SK-N-SH treated with all-trans-retinoic acid at 6 μM for 48 hours (cell line): ENCODE measurements around the gene SVOPL.

Experiments used
- ATAC-seq: fragments of 200-7000 bp; cut with Tn5 transposase; 3 replicates; pipeline ENCODE4 v1.9.1; 2020; ENCODE audit warnings: mild to moderate bottlenecking, moderate library complexity
- ARNTL ChIP-seq: fragments of 450-650 bp; formaldehyde crosslinking; IDR thresholded peaks from 2 replicates; pipeline ENCODE4 v1.5.0; 2020; ENCODE audit warnings: low read depth, mild to moderate bottlenecking, moderate library complexity, borderline replicate concordance
- BACH2 ChIP-seq: fragments of 250-450 bp; sonication (Bioruptor Pico); IDR thresholded peaks from 2 replicates; pipeline ENCODE4 v1.9.0; 2021; ENCODE audit warnings: mild to moderate bottlenecking, borderline replicate concordance
- CSDC2 ChIP-seq: fragments of 250-450 bp; sonication (Bioruptor Pico); IDR thresholded peaks from 2 replicates; pipeline ENCODE4 v1.5.0; 2020; ENCODE audit warnings: mild to moderate bottlenecking, moderate library complexity
- ESRRG ChIP-seq: fragments of 250-450 bp; sonication (Bioruptor Pico); IDR thresholded peaks from 2 replicates; pipeline ENCODE4 v1.6.1; 2021; ENCODE audit warnings: mild to moderate bottlenecking
- GLIS3 ChIP-seq: fragments of 250-450 bp; sonication (Bioruptor Pico); IDR thresholded peaks from 2 replicates; pipeline ENCODE4 v1.5.0; 2020; ENCODE audit warnings: mild to moderate bottlenecking, moderate library complexity
- ISL1 ChIP-seq: fragments of 250-450 bp; sonication (Bioruptor Pico); IDR thresholded peaks from 2 replicates; pipeline ENCODE4 v2.1.2; 2022; ENCODE audit warnings: mild to moderate bottlenecking, moderate library complexity
- OSR1 ChIP-seq: fragments of 250-450 bp; sonication (Bioruptor Pico); IDR thresholded peaks from 2 replicates; pipeline ENCODE4 v1.8.0; 2022; ENCODE audit warnings: moderate library complexity, mild to moderate bottlenecking, inconsistent platforms
- PPARA ChIP-seq: fragments of 250-450 bp; sonication (Bioruptor Pico); IDR thresholded peaks from 2 replicates; pipeline ENCODE4 v1.5.0; 2020; ENCODE audit warnings: mild to moderate bottlenecking, borderline replicate concordance
- RARB ChIP-seq: fragments of 250-450 bp; sonication (Bioruptor Pico); IDR thresholded peaks from 2 replicates; pipeline ENCODE4 v1.8.0; 2021; ENCODE audit warnings: mild to moderate bottlenecking, moderate library complexity
- SNAI2 ChIP-seq: fragments of 250-450 bp; sonication (Bioruptor Pico); IDR thresholded peaks from 2 replicates; pipeline ENCODE4 v1.5.0; 2020; ENCODE audit warnings: mild to moderate bottlenecking, moderate library complexity
- TCF4 ChIP-seq: fragments of 250-450 bp; sonication (Bioruptor Pico); IDR thresholded peaks from 2 replicates; pipeline ENCODE4 v1.8.0; 2021; ENCODE audit warnings: mild to moderate bottlenecking, moderate library complexity, borderline replicate concordance
- TOX ChIP-seq: fragments of 250-450 bp; sonication (Bioruptor Pico); IDR thresholded peaks from 2 replicates; pipeline ENCODE4 v1.8.0; 2021; ENCODE audit warnings: mild to moderate bottlenecking, moderate library complexity, borderline replicate concordance
- ZC3H10 ChIP-seq: fragments of 250-450 bp; sonication (Bioruptor Pico); IDR thresholded peaks from 2 replicates; pipeline ENCODE4 v1.5.1; 2021; ENCODE audit warnings: mild to moderate bottlenecking, moderate library complexity
- ZFP3 ChIP-seq: fragments of 250-450 bp; sonication (Bioruptor Pico); IDR thresholded peaks from 2 replicates; pipeline ENCODE4 v1.5.0; 2020; ENCODE audit warnings: mild to moderate bottlenecking, moderate library complexity
- ZFP30 ChIP-seq: fragments of 450-650 bp; formaldehyde crosslinking; IDR thresholded peaks from 2 replicates; pipeline ENCODE4 v1.5.0; 2022; ENCODE audit warnings: mild to moderate bottlenecking, moderate library complexity
- ZNF565 ChIP-seq: fragments of 450-650 bp; formaldehyde crosslinking; conservative IDR thresholded peaks from 2 replicates; pipeline ENCODE4 v1.5.0; 2020; ENCODE audit warnings: low read depth, mild to moderate bottlenecking, moderate library complexity
- ZNF70 ChIP-seq: fragments of 450-650 bp; formaldehyde crosslinking; IDR thresholded peaks from 2 replicates; pipeline ENCODE4 v1.5.0; 2020; ENCODE audit warnings: mild to moderate bottlenecking, moderate library complexity
- ZNF8 ChIP-seq: fragments of 450-650 bp; formaldehyde crosslinking; IDR thresholded peaks from 2 replicates; pipeline ENCODE4 v1.5.0; 2020; ENCODE audit warnings: mild to moderate bottlenecking, moderate library complexity
- TF ChIP-seq, protein P1 (sequence below): fragments of 250-450 bp; sonication (Bioruptor Pico); IDR thresholded peaks from 2 replicates; pipeline ENCODE4 v1.8.0; 2021; ENCODE audit warnings: low read depth, mild to moderate bottlenecking, moderate library complexity, borderline replicate concordance
- TF ChIP-seq, protein P2 (sequence below): fragments of 250-450 bp; sonication (Bioruptor Pico); IDR thresholded peaks from 2 replicates; pipeline ENCODE4 v1.8.0; 2020; ENCODE audit warnings: mild to moderate bottlenecking, moderate library complexity, borderline replicate concordance
- TF ChIP-seq, protein P3 (sequence below): fragments of 250-450 bp; sonication (Bioruptor Pico); IDR thresholded peaks from 2 replicates; pipeline ENCODE4 v1.5.0; 2020; ENCODE audit warnings: mild to moderate bottlenecking, moderate library complexity
- TF ChIP-seq, protein P4 (sequence below): fragments of 250-450 bp; sonication (Bioruptor Pico); IDR thresholded peaks from 2 replicates; pipeline ENCODE4 v1.5.1; 2021; ENCODE audit warnings: mild to moderate bottlenecking, moderate library complexity
- TF ChIP-seq, protein P5 (sequence below): fragments of 250-450 bp; sonication (Bioruptor Pico); IDR thresholded peaks from 2 replicates; pipeline ENCODE4 v1.5.1; 2020; ENCODE audit warnings: low read depth, mild to moderate bottlenecking, moderate library complexity

SVOPL gene

DNA sequence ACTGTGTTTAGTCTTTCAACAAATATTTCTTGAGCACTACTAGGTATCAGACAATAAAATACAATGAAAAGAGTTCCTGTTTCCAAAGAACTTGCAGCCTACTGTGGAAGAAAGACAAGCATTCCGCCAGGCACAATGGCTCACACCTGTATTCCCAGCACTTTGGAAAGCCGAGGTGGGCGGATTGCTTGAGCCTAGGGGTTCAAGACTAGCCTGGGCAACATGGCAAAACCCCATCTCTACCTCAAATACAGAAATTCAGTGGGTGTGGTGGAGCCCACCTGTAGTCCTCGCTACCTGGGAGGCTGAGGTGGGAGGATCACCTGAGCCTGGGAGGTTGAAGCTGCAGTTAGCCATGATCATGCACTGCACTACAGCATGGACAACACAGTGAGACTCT, 6.1 kb downstream of the SVOPL start:
- no peak for ATAC-seq
- TF ChIP-seq, protein P1, sequence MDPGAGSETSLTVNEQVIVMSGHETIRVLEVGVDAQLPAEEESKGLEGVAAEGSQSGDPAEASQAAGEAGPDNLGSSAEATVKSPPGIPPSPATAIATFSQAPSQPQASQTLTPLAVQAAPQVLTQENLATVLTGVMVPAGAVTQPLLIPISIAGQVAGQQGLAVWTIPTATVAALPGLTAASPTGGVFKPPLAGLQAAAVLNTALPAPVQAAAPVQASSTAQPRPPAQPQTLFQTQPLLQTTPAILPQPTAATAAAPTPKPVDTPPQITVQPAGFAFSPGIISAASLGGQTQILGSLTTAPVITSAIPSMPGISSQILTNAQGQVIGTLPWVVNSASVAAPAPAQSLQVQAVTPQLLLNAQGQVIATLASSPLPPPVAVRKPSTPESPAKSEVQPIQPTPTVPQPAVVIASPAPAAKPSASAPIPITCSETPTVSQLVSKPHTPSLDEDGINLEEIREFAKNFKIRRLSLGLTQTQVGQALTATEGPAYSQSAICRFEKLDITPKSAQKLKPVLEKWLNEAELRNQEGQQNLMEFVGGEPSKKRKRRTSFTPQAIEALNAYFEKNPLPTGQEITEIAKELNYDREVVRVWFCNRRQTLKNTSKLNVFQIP (CRISPR knock-in tag): no peak
- TF ChIP-seq RARB (CRISPR knock-in tag): no peak
- no peak for TF ChIP-seq ZFP3 (CRISPR knock-in tag)
- TF ChIP-seq SNAI2 (CRISPR knock-in tag): no peak
- no peak for TF ChIP-seq OSR1
- TF ChIP-seq, protein P2, sequence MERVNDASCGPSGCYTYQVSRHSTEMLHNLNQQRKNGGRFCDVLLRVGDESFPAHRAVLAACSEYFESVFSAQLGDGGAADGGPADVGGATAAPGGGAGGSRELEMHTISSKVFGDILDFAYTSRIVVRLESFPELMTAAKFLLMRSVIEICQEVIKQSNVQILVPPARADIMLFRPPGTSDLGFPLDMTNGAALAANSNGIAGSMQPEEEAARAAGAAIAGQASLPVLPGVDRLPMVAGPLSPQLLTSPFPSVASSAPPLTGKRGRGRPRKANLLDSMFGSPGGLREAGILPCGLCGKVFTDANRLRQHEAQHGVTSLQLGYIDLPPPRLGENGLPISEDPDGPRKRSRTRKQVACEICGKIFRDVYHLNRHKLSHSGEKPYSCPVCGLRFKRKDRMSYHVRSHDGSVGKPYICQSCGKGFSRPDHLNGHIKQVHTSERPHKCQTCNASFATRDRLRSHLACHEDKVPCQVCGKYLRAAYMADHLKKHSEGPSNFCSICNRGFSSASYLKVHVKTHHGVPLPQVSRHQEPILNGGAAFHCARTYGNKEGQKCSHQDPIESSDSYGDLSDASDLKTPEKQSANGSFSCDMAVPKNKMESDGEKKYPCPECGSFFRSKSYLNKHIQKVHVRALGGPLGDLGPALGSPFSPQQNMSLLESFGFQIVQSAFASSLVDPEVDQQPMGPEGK (CRISPR knock-in tag): no peak
- TF ChIP-seq TOX (CRISPR knock-in tag): no peak
- TF ChIP-seq, protein P3, sequence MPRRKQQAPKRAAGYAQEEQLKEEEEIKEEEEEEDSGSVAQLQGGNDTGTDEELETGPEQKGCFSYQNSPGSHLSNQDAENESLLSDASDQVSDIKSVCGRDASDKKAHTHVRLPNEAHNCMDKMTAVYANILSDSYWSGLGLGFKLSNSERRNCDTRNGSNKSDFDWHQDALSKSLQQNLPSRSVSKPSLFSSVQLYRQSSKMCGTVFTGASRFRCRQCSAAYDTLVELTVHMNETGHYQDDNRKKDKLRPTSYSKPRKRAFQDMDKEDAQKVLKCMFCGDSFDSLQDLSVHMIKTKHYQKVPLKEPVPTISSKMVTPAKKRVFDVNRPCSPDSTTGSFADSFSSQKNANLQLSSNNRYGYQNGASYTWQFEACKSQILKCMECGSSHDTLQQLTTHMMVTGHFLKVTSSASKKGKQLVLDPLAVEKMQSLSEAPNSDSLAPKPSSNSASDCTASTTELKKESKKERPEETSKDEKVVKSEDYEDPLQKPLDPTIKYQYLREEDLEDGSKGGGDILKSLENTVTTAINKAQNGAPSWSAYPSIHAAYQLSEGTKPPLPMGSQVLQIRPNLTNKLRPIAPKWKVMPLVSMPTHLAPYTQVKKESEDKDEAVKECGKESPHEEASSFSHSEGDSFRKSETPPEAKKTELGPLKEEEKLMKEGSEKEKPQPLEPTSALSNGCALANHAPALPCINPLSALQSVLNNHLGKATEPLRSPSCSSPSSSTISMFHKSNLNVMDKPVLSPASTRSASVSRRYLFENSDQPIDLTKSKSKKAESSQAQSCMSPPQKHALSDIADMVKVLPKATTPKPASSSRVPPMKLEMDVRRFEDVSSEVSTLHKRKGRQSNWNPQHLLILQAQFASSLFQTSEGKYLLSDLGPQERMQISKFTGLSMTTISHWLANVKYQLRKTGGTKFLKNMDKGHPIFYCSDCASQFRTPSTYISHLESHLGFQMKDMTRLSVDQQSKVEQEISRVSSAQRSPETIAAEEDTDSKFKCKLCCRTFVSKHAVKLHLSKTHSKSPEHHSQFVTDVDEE (CRISPR knock-in tag): no peak
- TF ChIP-seq ARNTL (CRISPR knock-in tag): no peak
- TF ChIP-seq CSDC2: no peak
- no peak for TF ChIP-seq ISL1
- TF ChIP-seq ZNF70 (CRISPR knock-in tag): no peak
- TF ChIP-seq BACH2: no peak
- TF ChIP-seq ZC3H10 (CRISPR knock-in tag): no peak
- TF ChIP-seq GLIS3 (CRISPR knock-in tag): no peak

DNA sequence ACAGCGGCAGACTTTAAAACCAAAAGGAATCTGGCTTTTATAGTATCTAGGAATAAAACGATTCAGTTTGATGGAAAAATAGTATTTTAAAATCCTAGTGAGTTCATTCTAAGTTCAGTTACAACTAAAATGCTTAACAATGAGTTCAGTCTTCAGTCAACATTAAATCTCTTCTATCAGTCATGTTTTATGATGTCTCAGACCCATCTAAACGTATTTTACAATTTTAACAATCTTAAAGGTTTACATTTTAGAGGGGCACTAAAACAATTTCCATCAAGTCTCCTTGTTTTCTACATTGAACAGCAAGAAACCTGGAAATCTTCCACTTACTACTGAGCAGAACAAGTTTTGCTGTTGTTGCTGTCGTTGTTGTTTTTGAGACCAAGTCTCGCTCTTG, 10.0 kb downstream of the SVOPL start:
- no peak for ATAC-seq

More for the DNA sequence above, 10.0 kb downstream of the SVOPL start:
- TF ChIP-seq RARB (CRISPR knock-in tag) (no peak), ZNF565 (no peak), ZFP30 (no peak), PPARA (CRISPR knock-in tag) (no peak), ESRRG (no peak), ARNTL (CRISPR knock-in tag) (no peak), ISL1 (no peak), ZNF70 (CRISPR knock-in tag) (no peak), BACH2 (no peak), ZFP3 (CRISPR knock-in tag) (no peak), OSR1 (no peak), TCF4 (CRISPR knock-in tag) (no peak), CSDC2 (no peak), ZNF8 (CRISPR knock-in tag) (no peak), SNAI2 (CRISPR knock-in tag) (no peak), GLIS3 (CRISPR knock-in tag) (no peak)
- TF ChIP-seq, protein P4, sequence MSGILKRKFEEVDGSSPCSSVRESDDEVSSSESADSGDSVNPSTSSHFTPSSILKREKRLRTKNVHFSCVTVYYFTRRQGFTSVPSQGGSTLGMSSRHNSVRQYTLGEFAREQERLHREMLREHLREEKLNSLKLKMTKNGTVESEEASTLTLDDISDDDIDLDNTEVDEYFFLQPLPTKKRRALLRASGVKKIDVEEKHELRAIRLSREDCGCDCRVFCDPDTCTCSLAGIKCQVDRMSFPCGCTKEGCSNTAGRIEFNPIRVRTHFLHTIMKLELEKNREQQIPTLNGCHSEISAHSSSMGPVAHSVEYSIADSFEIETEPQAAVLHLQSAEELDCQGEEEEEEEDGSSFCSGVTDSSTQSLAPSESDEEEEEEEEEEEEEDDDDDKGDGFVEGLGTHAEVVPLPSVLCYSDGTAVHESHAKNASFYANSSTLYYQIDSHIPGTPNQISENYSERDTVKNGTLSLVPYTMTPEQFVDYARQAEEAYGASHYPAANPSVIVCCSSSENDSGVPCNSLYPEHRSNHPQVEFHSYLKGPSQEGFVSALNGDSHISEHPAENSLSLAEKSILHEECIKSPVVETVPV: no peak
- TF ChIP-seq, protein P2 (CRISPR knock-in tag): no peak
- TF ChIP-seq, protein P5, sequence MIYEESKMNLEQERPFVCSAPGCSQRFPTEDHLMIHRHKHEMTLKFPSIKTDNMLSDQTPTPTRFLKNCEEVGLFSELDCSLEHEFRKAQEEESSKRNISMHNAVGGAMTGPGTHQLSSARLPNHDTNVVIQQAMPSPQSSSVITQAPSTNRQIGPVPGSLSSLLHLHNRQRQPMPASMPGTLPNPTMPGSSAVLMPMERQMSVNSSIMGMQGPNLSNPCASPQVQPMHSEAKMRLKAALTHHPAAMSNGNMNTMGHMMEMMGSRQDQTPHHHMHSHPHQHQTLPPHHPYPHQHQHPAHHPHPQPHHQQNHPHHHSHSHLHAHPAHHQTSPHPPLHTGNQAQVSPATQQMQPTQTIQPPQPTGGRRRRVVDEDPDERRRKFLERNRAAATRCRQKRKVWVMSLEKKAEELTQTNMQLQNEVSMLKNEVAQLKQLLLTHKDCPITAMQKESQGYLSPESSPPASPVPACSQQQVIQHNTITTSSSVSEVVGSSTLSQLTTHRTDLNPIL (CRISPR knock-in tag): no peak
- TF ChIP-seq, protein P3 (CRISPR knock-in tag): no peak
